Measurements from ENCODE around the gene PDE10A.

PDE10A gene

GRCh38 chr6:165659945-165660856 lies 2.8 kb downstream of the PDE10A start:
- Histone ChIP-seq H3K27me3 (ENCODE audit: control insufficient read depth, insufficient read depth, low read length) (peaks cover 20% of the 10 kb centered on the region), H3K27ac (ENCODE audit: low read depth, low read length) (no peak overlapping the region), H3K36me3 (ENCODE audit: control insufficient read depth, insufficient read depth, low read length) (no peaks in the 10 kb centered on the region), H3K4me3 (ENCODE audit: low read length) (peak overlapping the region; percentile 62), H3K4me1 (ENCODE audit: control insufficient read depth, insufficient read depth, low read length) (peaks cover 13% of the 10 kb centered on the region), H3K9ac (ENCODE audit: low read length) (no peak overlapping the region)

- H3K36me3 ChIP-seq (ENCODE audit: control insufficient read depth, insufficient read depth, low read length), result no peaks in the 10 kb centered on the region
- H3K27ac ChIP-seq (ENCODE audit: low read depth, low read length), result no peak overlapping the region
- H3K4me1 ChIP-seq (ENCODE audit: control insufficient read depth, insufficient read depth, low read length), result peaks cover 8% of the 10 kb centered on the region
- H3K9ac ChIP-seq (ENCODE audit: low read length), result no peak overlapping the region
- H3K4me3 ChIP-seq (ENCODE audit: low read length), result no peak overlapping the region
- H3K27me3 ChIP-seq (ENCODE audit: control insufficient read depth, insufficient read depth, low read length), result peaks cover 12% of the 10 kb centered on the region
These were observed 4.5 kb downstream of the PDE10A start for GRCh38 chr6:165658395-165659058.

- Histone ChIP-seq H3K36me3 (ENCODE audit: control insufficient read depth, insufficient read depth, low read length) (no peaks in the 10 kb centered on the region), H3K4me1 (ENCODE audit: control insufficient read depth, insufficient read depth, low read length) (peaks cover 5% of the 10 kb centered on the region), H3K27me3 (ENCODE audit: control insufficient read depth, insufficient read depth, low read length) (peaks cover 10% of the 10 kb centered on the region), H3K9ac (ENCODE audit: low read length) (no peak overlapping the region), H3K4me3 (ENCODE audit: low read length) (no peak overlapping the region), H3K27ac (ENCODE audit: low read depth, low read length) (no peak overlapping the region)
These were observed 5.7 kb downstream of the PDE10A start for GRCh38 chr6:165657325-165657680.

DNA sequence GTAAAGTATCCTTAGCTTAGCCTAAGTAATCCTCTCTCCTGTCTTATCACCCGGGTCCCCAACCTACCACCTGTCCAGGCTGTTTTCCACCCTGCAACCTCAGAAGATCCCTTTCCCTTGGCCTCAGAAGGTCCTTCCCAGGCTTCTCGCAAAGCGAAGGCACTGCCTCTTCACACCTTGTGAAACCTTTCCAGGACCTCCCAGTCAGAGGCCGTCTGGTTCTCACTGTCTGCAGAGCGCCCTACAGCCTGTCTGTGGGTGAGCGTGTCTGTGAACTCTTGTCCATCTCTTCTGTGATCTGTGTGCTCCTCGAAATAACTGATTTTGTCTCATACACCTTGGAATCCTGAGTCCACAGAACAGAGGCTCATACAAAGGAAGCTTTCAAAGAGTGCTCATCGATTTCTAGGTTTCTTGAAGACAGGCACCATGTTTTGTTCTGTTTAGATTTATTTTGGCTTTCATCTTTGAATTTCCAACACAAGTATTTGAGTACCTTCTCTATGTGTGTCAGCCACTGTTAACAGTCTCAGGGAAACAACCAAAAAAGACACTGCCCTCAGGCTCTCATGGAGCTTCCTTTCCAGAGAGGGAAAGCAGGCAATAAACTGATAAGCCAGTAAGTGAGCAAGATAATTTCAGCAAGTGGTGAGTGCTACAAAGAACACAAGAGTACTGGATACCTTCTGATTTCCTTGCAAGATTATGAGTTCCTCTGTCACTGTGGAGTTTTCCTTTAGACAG lies 6.3 kb downstream of the PDE10A start:
- Histone ChIP-seq H3K9ac (ENCODE audit: low read length) (no peak overlapping the region), H3K27me3 (ENCODE audit: control insufficient read depth, insufficient read depth, low read length) (peaks cover 10% of the 10 kb centered on the region), H3K36me3 (ENCODE audit: control insufficient read depth, insufficient read depth, low read length) (no peaks in the 10 kb centered on the region), H3K4me1 (ENCODE audit: control insufficient read depth, insufficient read depth, low read length) (peaks cover 5% of the 10 kb centered on the region), H3K27ac (ENCODE audit: low read depth, low read length) (no peak overlapping the region), H3K4me3 (ENCODE audit: low read length) (no peak overlapping the region)

DNA sequence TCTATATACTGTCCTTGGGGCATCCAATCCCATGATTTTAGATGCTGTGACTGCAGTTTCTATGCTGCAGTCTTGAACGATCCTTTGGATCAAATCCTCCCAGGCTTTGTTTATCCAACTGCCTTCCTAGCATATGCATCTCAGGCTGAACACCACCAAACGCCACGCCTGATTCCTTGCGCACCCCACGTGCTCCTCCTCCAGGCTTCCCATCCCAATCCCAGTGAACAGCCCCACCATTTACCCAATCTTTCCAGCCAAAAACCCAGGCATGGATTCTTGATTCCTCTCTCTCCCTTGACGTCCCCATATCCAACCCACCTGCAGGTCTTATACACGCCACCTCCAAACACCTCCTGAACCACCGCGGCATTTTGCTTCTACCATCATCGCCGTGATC lies 7.8 kb downstream of the PDE10A start:
- H3K36me3 ChIP-seq (ENCODE audit: control insufficient read depth, insufficient read depth, low read length), result no peaks in the 10 kb centered on the region
- no peak overlapping the region for H3K4me3 ChIP-seq (ENCODE audit: low read length)
- H3K27ac ChIP-seq (ENCODE audit: low read depth, low read length), result no peak overlapping the region
- no peaks in the 10 kb centered on the region for H3K4me1 ChIP-seq (ENCODE audit: control insufficient read depth, insufficient read depth, low read length)
- peaks cover 3% of the 10 kb centered on the region for H3K27me3 ChIP-seq (ENCODE audit: control insufficient read depth, insufficient read depth, low read length)
- H3K9ac ChIP-seq (ENCODE audit: low read length), result no peak overlapping the region

DNA sequence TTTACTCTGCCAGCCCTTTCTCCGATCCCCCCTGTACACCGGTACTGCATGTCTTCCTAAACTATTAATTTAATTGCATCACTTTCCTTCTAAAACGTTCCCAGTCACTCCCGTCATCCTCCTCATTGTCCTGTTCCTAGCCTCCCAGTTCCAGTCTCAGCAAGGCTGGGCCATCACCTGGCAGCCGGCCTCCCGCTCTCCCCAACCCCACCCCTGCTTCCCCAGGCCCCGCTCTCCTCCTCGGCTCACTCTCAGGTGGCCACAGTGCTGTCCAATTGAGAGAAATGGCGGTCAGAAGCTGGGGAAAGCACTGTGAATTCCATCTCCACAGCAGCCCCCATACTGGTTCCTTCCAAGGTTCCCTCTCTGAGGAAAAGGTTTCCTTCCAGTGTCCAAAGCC lies 8.9 kb downstream of the PDE10A start:
- Histone ChIP-seq H3K36me3 (ENCODE audit: control insufficient read depth, insufficient read depth, low read length) (no peaks in the 10 kb centered on the region), H3K27ac (ENCODE audit: low read depth, low read length) (no peak overlapping the region), H3K27me3 (ENCODE audit: control insufficient read depth, insufficient read depth, low read length) (no peaks in the 10 kb centered on the region), H3K4me1 (ENCODE audit: control insufficient read depth, insufficient read depth, low read length) (no peaks in the 10 kb centered on the region), H3K4me3 (ENCODE audit: low read length) (no peak overlapping the region), H3K9ac (ENCODE audit: low read length) (no peak overlapping the region)

- Histone ChIP-seq H3K4me1 (ENCODE audit: control insufficient read depth, insufficient read depth, low read length) (no peaks in the 10 kb centered on the region), H3K36me3 (ENCODE audit: control insufficient read depth, insufficient read depth, low read length) (no peaks in the 10 kb centered on the region), H3K9ac (ENCODE audit: low read length) (no peak overlapping the region), H3K4me3 (ENCODE audit: low read length) (no peak overlapping the region), H3K27ac (ENCODE audit: low read depth, low read length) (no peak overlapping the region), H3K27me3 (ENCODE audit: control insufficient read depth, insufficient read depth, low read length) (no peaks in the 10 kb centered on the region)
These were observed 9.4 kb downstream of the PDE10A start for GRCh38 chr6:165653607-165654006.

GRCh38 chr6:165653196-165653595 lies 9.8 kb downstream of the PDE10A start:
- Histone ChIP-seq H3K27me3 (ENCODE audit: control insufficient read depth, insufficient read depth, low read length) (no peaks in the 10 kb centered on the region), H3K4me1 (ENCODE audit: control insufficient read depth, insufficient read depth, low read length) (no peaks in the 10 kb centered on the region), H3K36me3 (ENCODE audit: control insufficient read depth, insufficient read depth, low read length) (no peaks in the 10 kb centered on the region), H3K27ac (ENCODE audit: low read depth, low read length) (no peak overlapping the region), H3K9ac (ENCODE audit: low read length) (no peak overlapping the region), H3K4me3 (ENCODE audit: low read length) (no peak overlapping the region)

DNA sequence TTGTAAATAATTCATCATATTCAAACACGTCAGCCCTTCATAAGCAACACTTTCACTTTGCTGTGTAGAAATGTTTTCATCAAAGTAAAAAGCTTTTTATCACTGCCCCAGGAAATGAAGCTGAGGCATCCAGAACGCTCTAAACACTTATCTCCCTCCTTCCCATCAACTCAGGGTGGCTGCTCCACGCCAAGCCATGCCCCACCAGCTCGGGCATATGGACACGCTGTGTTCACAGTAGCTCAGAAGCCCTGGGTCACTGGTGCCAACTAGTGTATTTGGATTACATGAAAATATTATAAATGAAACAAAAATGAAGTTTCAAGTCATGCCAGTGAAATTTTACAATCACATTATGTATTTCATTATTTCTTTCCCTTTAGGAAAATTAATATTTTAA lies 10.3 kb downstream of the PDE10A start:
- Histone ChIP-seq H3K27ac (ENCODE audit: low read depth, low read length) (no peak overlapping the region), H3K9ac (ENCODE audit: low read length) (no peak overlapping the region), H3K36me3 (ENCODE audit: control insufficient read depth, insufficient read depth, low read length) (no peaks in the 10 kb centered on the region), H3K27me3 (ENCODE audit: control insufficient read depth, insufficient read depth, low read length) (no peaks in the 10 kb centered on the region), H3K4me3 (ENCODE audit: low read length) (no peak overlapping the region), H3K4me1 (ENCODE audit: control insufficient read depth, insufficient read depth, low read length) (no peaks in the 10 kb centered on the region)

- Histone ChIP-seq H3K27ac (ENCODE audit: low read depth, low read length) (no peak overlapping the region), H3K36me3 (ENCODE audit: control insufficient read depth, insufficient read depth, low read length) (no peaks in the 10 kb centered on the region), H3K4me1 (ENCODE audit: control insufficient read depth, insufficient read depth, low read length) (no peaks in the 10 kb centered on the region), H3K27me3 (ENCODE audit: control insufficient read depth, insufficient read depth, low read length) (no peaks in the 10 kb centered on the region), H3K9ac (ENCODE audit: low read length) (no peak overlapping the region), H3K4me3 (ENCODE audit: low read length) (no peak overlapping the region)
These were observed 13.6 kb downstream of the PDE10A start for GRCh38 chr6:165649166-165650137.

DNA sequence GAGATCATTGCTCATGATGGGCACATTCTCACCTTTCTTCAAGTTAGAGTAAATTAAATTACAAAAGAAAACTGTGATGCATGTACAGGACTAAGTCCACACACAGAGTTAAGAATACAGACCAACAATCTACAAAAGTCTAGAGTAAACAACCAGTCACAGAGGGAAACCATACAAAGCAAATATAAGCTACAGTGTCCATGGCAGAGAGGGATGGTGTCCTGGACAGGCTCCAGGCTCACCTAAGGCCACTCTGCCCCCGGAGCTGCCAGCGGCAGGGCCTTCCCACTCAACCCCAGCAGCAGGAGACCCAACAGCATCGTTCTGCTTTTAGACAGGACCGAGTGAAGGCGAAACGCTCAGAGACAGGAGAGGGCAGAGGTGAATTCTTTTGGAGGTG lies 16.0 kb downstream of the PDE10A start:
- no peaks in the 10 kb centered on the region for H3K4me1 ChIP-seq (ENCODE audit: control insufficient read depth, insufficient read depth, low read length)
- H3K4me3 ChIP-seq (ENCODE audit: low read length), result no peak overlapping the region
- H3K27ac ChIP-seq (ENCODE audit: low read depth, low read length), result no peak overlapping the region

More for the DNA sequence above, 16.0 kb downstream of the PDE10A start:
- Histone ChIP-seq H3K27me3 (ENCODE audit: control insufficient read depth, insufficient read depth, low read length) (no peaks in the 10 kb centered on the region), H3K9ac (ENCODE audit: low read length) (no peak overlapping the region), H3K36me3 (ENCODE audit: control insufficient read depth, insufficient read depth, low read length) (no peaks in the 10 kb centered on the region)
